Endothelial cell of umbilical vein (primary cell): ENCODE measurements around the gene SPOP. TPM values are rescaled to one million over a fixed set of nuclear protein-coding genes. Genes with fewer than 3 reads are reported as not detected.

ENCODE experiments used
- BruUV-seq: library from RNA; stranded (reverse); fragments of 400-500 nt; replicated peaks from 2 replicates; lab custom pipeline; 2021; lab: Mats Ljungman, UMichigan
- CTCF ChIA-PET: fragments of 300-600, 350-600 bp; sonication (Branson Sonifier 250); formaldehyde crosslinking; loops from one replicate; lab custom pipeline; 2021; ENCODE audit warnings: antibody characterized with exemption, inconsistent platforms; lab: Charles Lee
- POLR2A ChIA-PET: fragments of 300-600, 350-600 bp; sonication (Branson Sonifier 250); formaldehyde crosslinking; loops from one replicate; lab custom pipeline; 2021; ENCODE audit warnings: antibody characterized with exemption, inconsistent platforms; lab: Charles Lee
- DNase-seq: peaks from one replicate; pipeline ENCODE4 v3.0.0-alpha.2; 2011; ENCODE audit warnings: low read depth, low spot score
- FAIRE-seq: peaks from 2 replicates; lab custom pipeline; 2011; peaks lifted over from hg19 to GRCh38; lab: Jason Lieb, UNC
- H2AFZ ChIP-seq: 2 replicates; pipeline ENCODE4 v1.6.0; 2012; ENCODE audit warnings: low read depth, low read length, control low read depth, inconsistent platforms
- H3K27ac ChIP-seq: 2 replicates; pipeline ENCODE4 v1.5.1; 2011; ENCODE audit warnings: low read depth, mild to moderate bottlenecking, control low read depth, low read length, moderate library complexity; ENCODE audit not compliant: insufficient read depth
- H3K27me3 ChIP-seq, 2 experiments: 2 replicates each; pipeline versions ENCODE4 v1.6.0 to v1.6.1; 2011; ENCODE audit warnings: low read length in 2 of 2, mixed read lengths in 1 of 2; ENCODE audit not compliant: control insufficient read depth in 2 of 2, insufficient read depth in 2 of 2
- H3K36me3 ChIP-seq, 2 experiments: 2 replicates in 1 of 2; 3 replicates in 1 of 2; pipeline ENCODE4 v1.5.1; 2011; ENCODE audit warnings: low read length in 2 of 2, mild to moderate bottlenecking in 1 of 2, moderate library complexity in 1 of 2; ENCODE audit not compliant: control insufficient read depth in 2 of 2, insufficient read depth in 2 of 2; ENCODE audit errors: extremely low read depth in 1 of 2
- H3K4me1 ChIP-seq: 3 replicates; pipeline ENCODE4 v1.5.1; 2011; ENCODE audit warnings: mild to moderate bottlenecking, low read length; ENCODE audit not compliant: control insufficient read depth, insufficient read depth; ENCODE audit errors: extremely low read depth
- H3K4me2 ChIP-seq: 2 replicates; pipeline ENCODE4 v1.6.1; 2011; ENCODE audit warnings: low read length, control low read depth, mixed read lengths; ENCODE audit not compliant: insufficient read depth
- H3K4me3 ChIP-seq, 3 experiments: fragments of 200-600 bp in 1 of 3; sonication (generic), shearing (Covaris generic) in 1 of 3; replicated peaks in 1 of 3; 2 replicates each; pipeline ENCODE4 v1.5.1; 2011 to 2016; ENCODE audit warnings: control low read depth in 3 of 3, low read length in 3 of 3, mild to moderate bottlenecking in 2 of 3, inconsistent platforms in 1 of 3, low read depth in 1 of 3, moderate library complexity in 1 of 3; ENCODE audit not compliant: insufficient read depth in 1 of 3
- H3K79me2 ChIP-seq: 2 replicates; pipeline ENCODE4 v1.6.0; 2012; ENCODE audit warnings: low read length, inconsistent platforms; ENCODE audit not compliant: control insufficient read depth, insufficient read depth
- H3K9ac ChIP-seq: replicated peaks from 2 replicates; pipeline ENCODE3; 2011; ENCODE audit warnings: low read length, control low read depth; ENCODE audit not compliant: insufficient read depth; ENCODE audit errors: extremely low read depth
- H3K9me1 ChIP-seq: replicated peaks from 3 replicates; pipeline ENCODE4 v1.6.0; 2011; ENCODE audit warnings: mild to moderate bottlenecking, low read length; ENCODE audit not compliant: control insufficient read depth, insufficient read depth; ENCODE audit errors: extremely low read depth
- H3K9me3 ChIP-seq: replicated peaks from 2 replicates; pipeline ENCODE4 v1.5.1; 2012; ENCODE audit warnings: low read length, inconsistent platforms; ENCODE audit not compliant: control insufficient read depth, insufficient read depth
- H4K20me1 ChIP-seq: replicated peaks from 2 replicates; pipeline ENCODE3; 2011; ENCODE audit warnings: mild to moderate bottlenecking, low read length; ENCODE audit not compliant: control insufficient read depth, insufficient read depth; ENCODE audit errors: extremely low read depth
- EZH2 ChIP-seq: IDR thresholded peaks from 2 replicates; pipeline ENCODE4 v1.6.1; 2012; ENCODE audit warnings: borderline replicate concordance, low read depth, mild to moderate bottlenecking, moderate library complexity, low read length, inconsistent platforms; ENCODE audit not compliant: severe bottlenecking
- FOS ChIP-seq: IDR thresholded peaks from 2 replicates; pipeline ENCODE4 v1.6.1; 2011; ENCODE audit warnings: mild to moderate bottlenecking, low read length, moderate library complexity, borderline replicate concordance; ENCODE audit not compliant: insufficient read depth
- JUN ChIP-seq: IDR thresholded peaks from 2 replicates; pipeline ENCODE4 v1.6.1; 2011; ENCODE audit warnings: borderline replicate concordance, low read depth; ENCODE audit not compliant: insufficient read length, insufficient read depth
- MYC ChIP-seq: IDR thresholded peaks from one replicate; pipeline ENCODE4 v1.6.1; 2011; ENCODE audit warnings: mild to moderate bottlenecking, low read depth, low read length
- dilution Hi-C: fragments of 300-500 bp; cut with MboI; formaldehyde crosslinking; loops from one replicate; pipeline ENCODE4 v1.15.0; 2019; ENCODE audit warnings: low sequenced_read_pairs; ENCODE audit not compliant: extremely low pct_ligation_motif_present
- intact Hi-C: fragments of 100-400 bp; cut with micrococcal nuclease; formaldehyde crosslinking; loops from one replicate; pipeline ENCODE4 v1.10.0; 2022
- polyA plus RNA-seq, 4 experiments: library from polyadenylated mRNA; depleted of rRNA in 3 of 4; stranded (reverse) in 3 of 4; unstranded in 1 of 4; fragments of >200 nt; gene quantifications; 2 replicates each; pipeline versions ENCODE4 v1.2.1 to v1.2.3, GENCODE V29; 2011 to 2012; ENCODE audit warnings: missing spikeins in 1 of 4
- total RNA-seq: library from RNA; stranded (reverse); gene quantifications from 2 replicates; pipeline ENCODE4 v1.2.3, GENCODE V29; 2021

SPOP gene
- total and polyA plus RNA-seq, 2 donors (not counting 3 experiments of a cell fraction or from before 2014, with no cell fraction given) = 46.9 to 61.0 TPM

- no peaks in the 10 kb centered on the region for H4K20me1 ChIP-seq
- H3K36me3 ChIP-seq = peaks cover 7 to 19% of the 10 kb centered on the region in 2 experiments
- no TSS peak for BruUV-seq
- peaks cover 1% of the 10 kb centered on the region for H3K4me1 ChIP-seq
- no peak overlapping the region for H3K9ac ChIP-seq
- no peak for DNase-seq
- no peaks in the 10 kb centered on the region for H3K9me1 ChIP-seq
- dilution Hi-C loops = no loop called here
- no peaks in the 10 kb centered on the region for H3K79me2 ChIP-seq
- FAIRE-seq = no peak
- H2AFZ ChIP-seq = no peak overlapping the region
- ChIA-PET POLR2A (no interaction called here), CTCF (interaction anchor here (1.2 to 1.6 kb wide), 4 partner anchors 11 to 59 kb away, joined by 3 to 9 read pairs (median 4); no protein-coding TSS in a partner anchor)
- TF ChIP-seq FOS (no peak), MYC (no peak), EZH2 (no peak), JUN (no peak)
- no peaks in the 10 kb centered on the region for H3K9me3 ChIP-seq
- H3K4me3 ChIP-seq = no peak overlapping the region
- intact Hi-C loops = no loop called here
- no peak overlapping the region for H3K4me2 ChIP-seq
- H3K27ac ChIP-seq = no peak overlapping the region
- H3K27me3 ChIP-seq = no peaks in the 10 kb centered on the region
Observed at GRCh38 chr17:49603238-49603637, 74.7 kb downstream of the SPOP start.

GRCh38 chr17:49602783-49603182 is 75.1 kb downstream of the SPOP start:
- peaks cover 7 to 18% of the 10 kb centered on the region in 2 experiments for H3K36me3 ChIP-seq
- H3K4me3 ChIP-seq = no peak overlapping the region
- H4K20me1 ChIP-seq = no peaks in the 10 kb centered on the region
- H3K27me3 ChIP-seq = no peaks in the 10 kb centered on the region
- no peak overlapping the region for H3K4me2 ChIP-seq
- dilution Hi-C loops = no loop called here
- no peaks in the 10 kb centered on the region for H3K9me3 ChIP-seq
- no TSS peak for BruUV-seq
- H3K9me1 ChIP-seq = no peaks in the 10 kb centered on the region
- H3K79me2 ChIP-seq = no peaks in the 10 kb centered on the region
- CTCF ChIA-PET = interaction anchor here (1.2 to 2.2 kb wide), 6 partner anchors 11 to 93 kb away, joined by 3 to 9 read pairs (median 4); no protein-coding TSS in a partner anchor
- no peak overlapping the region for H3K9ac ChIP-seq
- H3K27ac ChIP-seq = no peak overlapping the region
- FAIRE-seq = no peak
- peaks cover 6% of the 10 kb centered on the region for H3K4me1 ChIP-seq
- intact Hi-C loops = no loop called here
- no peak for TF ChIP-seq EZH2
- H2AFZ ChIP-seq = no peak overlapping the region
- POLR2A ChIA-PET = interaction anchor here (0.5 to 0.6 kb wide), 2 partner anchors 95 to 161 kb away, joined by 4 to 5 read pairs; partner anchors contain the start of gene FAM117A
- no peak for DNase-seq
